HG02884 (cell line): ENCODE measurements around the gene ME3.
A peak's percentile ranks its signal among the peaks of the same experiment; 100 is the strongest.
"Not testable (repeated sequence)": the region's sequence is repeated elsewhere in the genome, so short reads cannot be mapped to it uniquely, and the experiment has no call there.

ENCODE experiments used
- ATAC-seq: cut with Tn5 transposase; IDR thresholded peaks from one replicate; pipeline ENCODE4 v1.9.1; 2021; ENCODE audit warnings: mild to moderate bottlenecking, moderate library complexity; ENCODE audit not compliant: unreplicated experiment

ME3 gene

DNA sequence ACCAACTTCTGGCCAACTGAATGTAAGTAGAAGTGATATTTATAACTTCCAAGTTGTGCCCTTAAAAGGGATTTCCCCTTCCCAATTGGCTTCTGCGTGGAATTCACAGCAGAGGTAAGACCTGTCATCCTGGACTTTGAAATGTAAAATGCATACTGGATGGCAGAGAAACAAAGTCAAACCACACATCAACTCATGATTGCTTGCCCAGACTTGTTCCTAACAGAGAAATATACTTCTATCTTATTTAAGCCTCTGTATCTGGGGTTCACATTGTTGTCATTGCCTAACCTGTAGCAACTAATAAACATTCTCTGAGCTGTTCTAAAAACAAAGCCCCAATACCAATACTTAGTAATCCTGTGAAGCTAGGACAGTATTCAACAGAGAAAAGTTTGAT is 6.2 kb downstream of the ME3 start:
- ATAC-seq: no peak

- no peak for ATAC-seq
Measured at GRCh38 chr11:86664930-86665329, 7.5 kb downstream of the ME3 start.

DNA sequence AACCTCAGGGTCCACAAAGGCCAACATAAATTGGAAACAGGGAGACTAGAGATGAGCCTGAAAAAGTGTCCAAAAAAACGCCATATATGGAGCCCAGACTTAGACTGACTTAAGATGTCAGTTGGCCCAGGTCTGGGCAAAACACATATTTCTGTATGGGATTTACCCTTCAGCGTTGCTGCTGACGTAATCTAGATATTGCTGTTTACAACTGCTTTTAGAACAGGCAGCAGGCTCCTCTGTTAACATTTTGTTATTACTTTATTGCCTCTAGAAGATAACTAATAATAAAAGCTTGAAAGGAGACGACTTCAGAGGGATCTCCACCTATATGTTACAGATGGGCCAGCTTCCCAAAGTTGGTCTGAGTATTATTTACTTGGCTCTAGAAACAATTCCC is 8.7 kb downstream of the ME3 start:
- ATAC-seq: no peak

- ATAC-seq: no peak
Measured at GRCh38 chr11:86663291-86663690, 9.1 kb downstream of the ME3 start.

DNA sequence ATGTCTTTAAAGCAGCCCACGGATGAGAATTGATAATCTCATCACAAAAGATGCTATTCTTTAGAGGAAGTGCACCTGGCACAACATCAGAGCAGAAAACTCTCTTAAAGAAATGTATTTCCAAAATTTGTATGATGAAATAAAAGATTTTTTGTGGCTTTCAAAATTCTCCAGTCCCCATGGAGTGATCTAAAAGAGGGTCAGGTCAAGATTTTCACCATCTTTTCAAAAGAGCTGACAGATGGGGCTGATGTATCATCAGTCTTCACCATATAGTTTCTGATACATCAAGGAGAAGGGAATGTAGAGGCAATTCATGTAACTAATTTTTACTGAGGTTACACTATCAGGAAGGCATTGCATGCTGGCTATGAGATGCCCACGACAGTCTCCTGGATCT is 11.7 kb downstream of the ME3 start:
- ATAC-seq: no peak

- ATAC-seq: no peak
Measured at GRCh38 chr11:86660088-86660487, 12.3 kb downstream of the ME3 start.

DNA sequence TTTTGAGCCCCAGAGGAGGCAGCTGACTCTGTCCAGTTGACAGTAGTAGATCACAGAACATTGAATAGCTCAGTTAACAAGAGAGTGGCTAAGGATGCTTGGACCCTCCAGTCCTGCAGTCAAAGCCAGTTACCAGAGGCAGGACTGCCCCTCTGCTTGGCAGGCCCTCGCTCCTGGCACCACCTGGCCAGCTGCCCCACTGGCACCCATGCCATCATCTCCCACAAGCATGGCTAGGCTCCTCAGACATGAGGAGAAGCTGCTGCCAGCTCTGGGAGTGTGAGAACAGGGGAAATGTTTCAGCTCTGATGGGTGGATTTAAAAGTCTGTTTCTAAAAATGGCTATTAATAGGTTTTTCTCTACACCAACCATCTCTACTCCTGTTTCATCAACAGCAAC is 13.9 kb downstream of the ME3 start:
- no peak for ATAC-seq

DNA sequence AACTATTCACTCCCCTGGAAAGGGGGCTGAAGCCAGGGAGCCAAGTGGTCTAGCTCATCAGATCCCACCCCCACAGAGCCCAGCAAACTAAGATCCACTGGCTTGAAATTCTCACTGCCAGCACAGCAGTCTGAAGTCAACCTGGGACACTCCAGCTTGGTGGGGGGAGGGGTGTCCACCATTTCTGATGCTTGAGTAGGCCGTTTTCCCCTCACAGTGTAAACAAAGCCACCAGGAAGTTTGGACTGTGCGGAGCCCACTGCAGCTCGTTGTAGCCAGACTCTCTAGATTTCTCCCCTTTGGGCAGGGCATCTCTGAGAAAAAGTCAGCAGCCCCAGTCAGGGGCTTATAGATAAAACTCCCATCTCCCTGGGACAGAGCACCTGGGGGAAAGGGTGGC is 27.2 kb downstream of the ME3 start:
- ATAC-seq: not testable (repeated sequence)

- ATAC-seq: no peak
Measured at GRCh38 chr11:86644291-86644690, 28.1 kb downstream of the ME3 start.

DNA sequence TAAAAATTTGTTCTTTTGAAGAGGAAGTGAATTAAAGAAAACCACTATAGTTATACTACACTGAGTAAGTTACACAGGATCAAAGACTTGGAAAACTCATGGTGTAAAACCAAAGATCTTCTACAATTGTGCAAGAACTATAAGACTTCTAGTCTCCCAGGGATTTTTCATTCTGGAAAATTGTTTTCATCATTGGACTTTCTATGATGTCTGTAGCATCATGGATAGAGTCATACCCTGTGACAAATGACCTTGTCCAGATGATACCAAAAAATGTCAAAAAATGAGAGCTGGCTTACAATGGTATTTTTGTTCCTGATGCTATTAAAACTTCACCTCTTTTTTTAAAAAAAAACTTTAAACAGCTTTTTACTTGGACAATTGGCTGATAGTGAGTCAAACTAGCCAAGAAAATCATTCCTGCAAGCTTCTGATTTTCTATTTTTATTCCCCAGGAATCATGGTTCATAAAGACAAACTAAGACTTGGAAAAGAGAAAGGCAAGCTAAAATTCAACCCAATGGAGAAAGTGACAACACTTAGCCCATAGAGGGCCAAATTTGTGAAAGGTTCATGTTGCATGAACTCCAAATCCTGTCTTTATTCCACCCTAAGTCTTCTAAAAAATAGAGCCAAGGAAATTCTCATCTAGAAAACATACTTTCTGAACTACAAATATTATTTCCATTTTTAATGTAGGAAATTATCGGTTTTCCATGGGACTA is 30.7 kb downstream of the ME3 start:
- no peak for ATAC-seq

DNA sequence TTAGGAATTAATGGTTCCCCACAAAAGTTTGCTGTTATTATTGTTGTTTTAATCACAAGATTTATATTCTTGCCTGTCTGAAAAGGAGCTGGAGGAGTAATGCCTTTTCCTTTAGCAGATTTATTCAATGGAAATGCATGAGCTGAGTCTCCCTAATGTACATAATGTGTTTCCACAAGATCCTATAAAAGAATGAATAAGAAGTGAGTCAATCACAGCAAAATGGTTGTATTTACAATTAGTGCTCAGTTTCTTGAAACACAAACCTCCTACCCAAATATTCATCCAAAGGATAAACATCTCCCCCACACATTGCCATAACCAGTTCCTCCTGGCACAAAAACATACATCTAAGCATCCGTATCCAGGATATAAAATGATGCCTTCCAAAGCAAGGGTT is 33.3 kb downstream of the ME3 start:
- no peak for ATAC-seq

- ATAC-seq: no peak
Measured at GRCh38 chr11:86638673-86639072, 33.7 kb downstream of the ME3 start.

GRCh38 chr11:86637988-86638387 is 34.4 kb downstream of the ME3 start:
- peak; percentile 64 for ATAC-seq

DNA sequence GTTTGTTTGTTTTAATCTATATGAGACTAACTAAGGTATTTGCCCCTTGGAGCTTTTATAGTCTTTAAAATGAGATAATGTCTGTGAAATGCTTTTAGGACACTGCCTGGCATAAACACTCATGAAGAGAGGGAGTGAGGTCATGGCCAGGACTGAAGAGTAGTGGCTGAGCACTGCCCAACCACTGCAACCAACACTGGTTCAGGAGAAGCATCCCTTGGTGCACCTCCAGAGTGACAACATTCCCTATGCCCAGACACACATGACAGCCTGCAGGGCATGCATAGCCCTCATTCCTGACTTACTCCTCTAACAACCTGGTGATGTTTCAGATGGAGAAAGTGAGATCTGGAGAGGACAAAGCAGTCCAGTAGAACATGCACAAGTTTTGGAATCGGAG is 36.1 kb downstream of the ME3 start:
- no peak for ATAC-seq

- ATAC-seq: no peak
Measured at GRCh38 chr11:86632499-86633269, 39.7 kb downstream of the ME3 start.

GRCh38 chr11:86630229-86630981 is 42.0 kb downstream of the ME3 start:
- no peak for ATAC-seq

GRCh38 chr11:86629045-86629706 is 43.2 kb downstream of the ME3 start:
- ATAC-seq: no peak

- no peak for ATAC-seq
Measured at GRCh38 chr11:86627776-86628455, 44.5 kb downstream of the ME3 start.

DNA sequence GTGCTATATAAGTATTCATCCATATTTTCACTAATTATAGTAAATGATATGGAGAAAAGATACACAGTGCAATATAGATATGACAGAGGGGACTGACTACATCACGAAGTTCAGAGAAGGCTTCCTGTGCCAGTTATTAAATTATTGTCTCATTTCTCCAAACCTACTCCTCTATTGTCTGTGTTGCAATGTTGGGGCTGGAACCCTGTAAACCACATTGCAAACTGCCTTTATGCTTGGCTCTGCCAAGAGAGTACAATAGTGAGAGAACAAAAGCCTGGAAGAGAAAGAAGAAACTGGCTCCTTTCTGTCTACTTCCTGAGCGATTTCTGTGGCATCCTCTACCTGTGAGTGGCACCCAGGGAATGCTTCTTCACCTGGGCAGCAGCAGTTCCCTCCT is 46.4 kb downstream of the ME3 start:
- ATAC-seq: no peak

- ATAC-seq: no peak
Measured at GRCh38 chr11:86625544-86625943, 46.9 kb downstream of the ME3 start.

DNA sequence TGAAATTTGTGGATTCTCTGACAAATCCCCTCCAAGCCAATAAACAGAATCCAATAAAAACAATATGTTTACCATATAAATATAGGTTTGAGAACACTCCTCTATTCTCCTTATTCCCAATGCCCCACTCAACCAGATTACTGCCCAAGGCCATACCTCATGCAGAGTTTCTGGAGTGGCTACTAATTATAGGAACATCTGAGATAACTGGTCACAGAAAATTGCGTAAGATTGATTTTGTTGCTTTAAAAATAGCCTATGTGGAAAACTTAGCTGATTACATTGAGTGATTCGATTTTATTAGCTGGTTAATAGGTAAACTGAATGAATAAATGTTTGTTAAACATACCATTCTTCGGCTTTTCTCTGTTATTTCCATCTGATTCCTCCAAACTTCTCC is 48.0 kb downstream of the ME3 start:
- ATAC-seq: no peak
